Glutamatergic neuron (in vitro differentiated cells): ENCODE measurements around the gene PALD1. TPM values are rescaled to one million over a fixed set of nuclear protein-coding genes. Genes with fewer than 3 reads are reported as not detected.

Source experiments
- DNase-seq: peaks from one replicate; pipeline ENCODE4 v3.0.0; 2022
- H3K27ac Mint-ChIP-seq: one replicate; pipeline ENCODE4 v1.8.0; 2020; ENCODE audit warnings: mild to moderate bottlenecking, mixed read lengths, inconsistent platforms; ENCODE audit not compliant: unreplicated experiment
- H3K27me3 Mint-ChIP-seq: one replicate; pipeline ENCODE4 v1.8.0; 2020; ENCODE audit warnings: mild to moderate bottlenecking, moderate library complexity, mixed read lengths, inconsistent platforms; ENCODE audit not compliant: unreplicated experiment
- H3K36me3 Mint-ChIP-seq: one replicate; pipeline ENCODE4 v1.8.0; 2020; ENCODE audit warnings: mild to moderate bottlenecking, mixed read lengths, inconsistent platforms; ENCODE audit not compliant: unreplicated experiment
- H3K4me1 Mint-ChIP-seq: one replicate; pipeline ENCODE4 v1.8.0; 2020; ENCODE audit warnings: mild to moderate bottlenecking, low read depth, mixed read lengths, inconsistent platforms; ENCODE audit not compliant: unreplicated experiment
- H3K4me3 Mint-ChIP-seq: one replicate; pipeline ENCODE4 v1.8.0; 2020; ENCODE audit warnings: mild to moderate bottlenecking, mixed read lengths, inconsistent platforms; ENCODE audit not compliant: unreplicated experiment
- H3K9me3 Mint-ChIP-seq: one replicate; pipeline ENCODE4 v1.8.0; 2020; ENCODE audit warnings: mild to moderate bottlenecking, moderate library complexity, mixed read lengths, inconsistent platforms; ENCODE audit not compliant: unreplicated experiment
- total RNA-seq: library from RNA; stranded (reverse); fragmentation: NEBNext Ultra II Directional; extraction: Animal tissue kit (Norgen Biotek cat#: 25700); gene quantifications from one replicate; pipeline ENCODE4 v1.2.1, GENCODE V29; 2021; ENCODE audit not compliant: unreplicated experiment
- TF ChIP-seq, protein P1 (sequence below): fragments of 200-600 bp; sonication (generic); IDR thresholded peaks from one replicate; pipeline ENCODE4 v1.5.0; 2021; ENCODE audit not compliant: partially characterized antibody, unreplicated experiment

Gene PALD1
- total RNA-seq, 1 donor from 2014 or later: 15.5 TPM

DNA sequence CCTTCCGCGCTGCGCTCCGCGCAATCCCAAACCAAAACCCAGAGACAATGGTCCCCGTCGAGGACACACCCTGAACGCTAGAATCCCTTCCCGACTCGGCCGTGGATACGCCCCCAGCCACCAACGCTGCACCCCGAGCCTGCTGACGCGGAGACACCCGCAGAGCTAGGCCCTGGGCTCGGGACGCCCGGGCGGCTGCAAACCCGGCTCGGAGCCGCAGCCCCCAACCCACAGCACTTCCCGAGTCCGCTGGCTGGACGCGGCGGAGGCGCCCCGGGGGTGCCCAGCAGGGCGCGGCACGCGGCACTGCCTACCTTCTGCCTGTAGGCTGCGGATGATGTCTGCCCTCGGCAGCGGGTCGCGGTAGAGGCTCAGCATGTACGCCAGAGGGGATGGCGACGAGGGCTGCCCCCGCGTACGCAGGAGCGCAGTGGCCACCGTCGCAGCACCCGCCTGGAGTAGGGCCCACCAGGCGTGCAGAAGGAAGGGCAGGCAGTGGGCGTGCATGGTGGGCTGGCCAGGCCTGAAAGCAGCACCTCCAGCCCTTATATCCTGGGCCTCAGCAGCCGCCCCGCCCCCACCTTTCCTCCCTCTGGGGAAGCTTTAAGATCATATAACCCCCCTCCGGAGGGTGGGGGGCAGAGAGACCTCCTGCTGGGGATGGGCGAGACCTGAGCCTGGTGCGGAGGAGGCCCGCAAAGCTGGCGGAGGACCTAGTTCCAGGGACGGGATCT, 37.2 kb upstream of the PALD1 start, which contains the start of gene NODAL:
Gene NODAL, minus strand, starts transcription at position 521 of the 734 bp plus-strand sequence. Its CDS starts 14 bp downstream, at position 507.
- peaks cover 7% of the 10 kb centered on the region for H3K4me1 Mint-ChIP-seq
- TF ChIP-seq, protein P1, sequence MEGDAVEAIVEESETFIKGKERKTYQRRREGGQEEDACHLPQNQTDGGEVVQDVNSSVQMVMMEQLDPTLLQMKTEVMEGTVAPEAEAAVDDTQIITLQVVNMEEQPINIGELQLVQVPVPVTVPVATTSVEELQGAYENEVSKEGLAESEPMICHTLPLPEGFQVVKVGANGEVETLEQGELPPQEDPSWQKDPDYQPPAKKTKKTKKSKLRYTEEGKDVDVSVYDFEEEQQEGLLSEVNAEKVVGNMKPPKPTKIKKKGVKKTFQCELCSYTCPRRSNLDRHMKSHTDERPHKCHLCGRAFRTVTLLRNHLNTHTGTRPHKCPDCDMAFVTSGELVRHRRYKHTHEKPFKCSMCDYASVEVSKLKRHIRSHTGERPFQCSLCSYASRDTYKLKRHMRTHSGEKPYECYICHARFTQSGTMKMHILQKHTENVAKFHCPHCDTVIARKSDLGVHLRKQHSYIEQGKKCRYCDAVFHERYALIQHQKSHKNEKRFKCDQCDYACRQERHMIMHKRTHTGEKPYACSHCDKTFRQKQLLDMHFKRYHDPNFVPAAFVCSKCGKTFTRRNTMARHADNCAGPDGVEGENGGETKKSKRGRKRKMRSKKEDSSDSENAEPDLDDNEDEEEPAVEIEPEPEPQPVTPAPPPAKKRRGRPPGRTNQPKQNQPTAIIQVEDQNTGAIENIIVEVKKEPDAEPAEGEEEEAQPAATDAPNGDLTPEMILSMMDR: peak; percentile 18
- DNase-seq: peak; percentile 34
- H3K36me3 Mint-ChIP-seq: no peaks in the 10 kb centered on the region
- H3K4me3 Mint-ChIP-seq: peak within 1 kb of the TSS; percentile 75
- H3K9me3 Mint-ChIP-seq: peaks cover 3% of the 10 kb centered on the region
- H3K27ac Mint-ChIP-seq: no peak within 1 kb of the TSS
- H3K27me3 Mint-ChIP-seq: peaks cover 24% of the 10 kb centered on the region

DNA sequence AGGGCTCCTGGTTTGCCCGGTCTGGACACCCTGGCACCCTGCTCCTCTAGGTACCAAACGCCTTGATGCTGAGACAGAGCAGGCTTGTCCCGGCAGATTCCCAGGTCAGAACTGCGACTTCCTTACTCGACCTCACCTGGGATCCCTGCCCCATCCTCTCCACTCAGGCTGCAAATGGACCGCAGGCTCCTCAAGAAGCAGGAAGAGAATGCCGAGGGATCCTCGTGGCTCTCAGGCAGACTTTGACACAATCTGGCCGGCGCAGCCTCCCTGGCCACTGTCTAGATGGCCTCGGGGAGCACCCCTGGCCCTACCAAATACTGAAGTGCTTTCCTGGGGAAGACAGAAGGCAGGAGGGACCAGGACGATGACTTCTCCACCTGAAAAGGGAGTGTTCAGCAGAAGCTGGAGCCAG, 36.7 kb upstream of the PALD1 start:
- DNase-seq: peak; percentile 26
- Mint-ChIP-seq H3K36me3 (no peaks in the 10 kb centered on the region), H3K27ac (no peak overlapping the region), H3K4me1 (peaks cover 7% of the 10 kb centered on the region), H3K4me3 (no peak overlapping the region), H3K9me3 (peaks cover 3% of the 10 kb centered on the region), H3K27me3 (peaks cover 24% of the 10 kb centered on the region)
- TF ChIP-seq, protein P1: no peak

DNA sequence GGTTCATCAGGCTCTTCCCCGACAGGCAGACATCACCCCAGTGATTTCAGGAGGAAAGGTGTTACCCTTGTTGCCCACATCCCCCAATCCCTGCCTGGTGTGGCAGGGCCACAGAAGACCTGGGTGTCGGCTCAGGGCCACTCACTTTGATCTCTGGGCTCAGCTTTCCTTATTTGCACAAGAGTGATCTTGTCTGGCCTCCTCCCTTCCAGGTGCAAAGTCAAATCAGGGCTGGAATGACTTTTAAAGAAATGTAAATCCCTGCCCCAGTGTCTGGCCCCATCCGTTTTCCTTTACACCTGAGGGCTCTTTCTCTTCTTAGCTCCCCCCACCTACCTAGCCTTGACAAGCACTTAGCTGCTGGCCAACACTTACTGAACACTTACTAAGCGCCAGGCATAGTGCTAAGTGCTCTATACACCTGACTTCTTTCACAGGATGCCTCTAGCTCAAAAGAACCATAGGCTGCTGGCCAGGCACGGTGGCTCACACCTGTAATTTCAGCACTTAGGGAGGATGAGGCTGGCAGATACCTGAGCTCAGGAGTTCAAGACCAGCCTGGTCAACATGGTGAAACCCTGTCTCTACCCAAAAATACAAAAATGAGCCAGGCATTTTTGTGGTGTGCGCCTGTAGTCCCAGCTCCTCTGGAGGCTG, 36.1 kb upstream of the PALD1 start:
- peaks cover 24% of the 10 kb centered on the region for H3K27me3 Mint-ChIP-seq
- no peak overlapping the region for H3K27ac Mint-ChIP-seq
- DNase-seq: no peak
- TF ChIP-seq, protein P1: no peak
- peaks cover 3% of the 10 kb centered on the region for H3K9me3 Mint-ChIP-seq
- H3K4me1 Mint-ChIP-seq: peaks cover 7% of the 10 kb centered on the region
- H3K36me3 Mint-ChIP-seq: no peaks in the 10 kb centered on the region
- peak overlapping the region; percentile 40 for H3K4me3 Mint-ChIP-seq

DNA sequence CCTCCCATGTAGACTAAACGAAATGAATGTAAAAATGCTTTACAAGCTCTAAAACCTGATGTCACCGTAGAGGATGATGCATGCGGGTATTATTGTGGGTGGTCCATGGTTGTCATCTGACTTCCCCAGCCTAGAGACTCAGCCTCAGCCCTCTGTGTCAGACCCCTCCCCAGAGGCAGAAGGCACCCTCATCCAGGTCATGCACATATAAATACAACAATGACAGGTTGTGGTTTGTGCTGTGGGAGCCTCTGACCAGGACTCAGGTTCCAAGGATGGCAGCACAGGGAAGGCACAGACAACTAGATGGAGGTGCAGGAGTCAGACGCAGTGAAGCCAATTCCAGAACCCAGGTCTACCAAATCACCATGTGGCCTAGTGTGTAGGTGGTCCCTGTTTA, 33.8 kb upstream of the PALD1 start:
- Mint-ChIP-seq H3K27ac (no peak overlapping the region), H3K9me3 (peaks cover 3% of the 10 kb centered on the region), H3K4me3 (no peak overlapping the region), H3K27me3 (peaks cover 18% of the 10 kb centered on the region), H3K4me1 (peaks cover 7% of the 10 kb centered on the region), H3K36me3 (no peaks in the 10 kb centered on the region)
- DNase-seq: no peak
- TF ChIP-seq, protein P1: no peak
